Mucosa of descending colon (tissue), 3 donors: Measurements from ENCODE around the gene SHISA5. TPM values are rescaled to one million over a fixed set of nuclear protein-coding genes. Genes with fewer than 3 reads are reported as not detected.
"Not testable (repeated sequence)": the region's sequence is repeated elsewhere in the genome, so short reads cannot be mapped to it uniquely, and the experiment has no call there.

Source experiments
- ATAC-seq: fragments of 200-7000 bp; cut with Tn5 transposase; one replicate; pipeline ENCODE4 v1.9.1; 2020; ENCODE audit warnings: mild to moderate bottlenecking, moderate library complexity
- DNase-seq, 3 donors: peaks; one replicate each; pipeline ENCODE4 v3.0.0-alpha.2; 2020
- H3K36me3 ChIP-seq: fragments of 200-600 bp; one replicate; pipeline ENCODE4 v1.8.0; 2021; ENCODE audit warnings: low read depth, mild to moderate bottlenecking
- H3K4me1 ChIP-seq: fragments of 200-600 bp; one replicate; pipeline ENCODE4 v1.8.0; 2021; ENCODE audit warnings: low read depth, mild to moderate bottlenecking
- H3K4me3 ChIP-seq: fragments of 200-600 bp; one replicate; pipeline ENCODE4 v1.8.0; 2021; ENCODE audit warnings: mild to moderate bottlenecking
- H3K9me3 ChIP-seq: fragments of 200-600 bp; one replicate; pipeline ENCODE4 v1.8.0; 2021; ENCODE audit warnings: mild to moderate bottlenecking
- intact Hi-C, 2 donors: fragments of 100-400 bp; cut with DNase I in 1 of 2; cut with micrococcal nuclease in 1 of 2; formaldehyde crosslinking; loops; one replicate each; pipeline versions ENCODE4 v1.11.0 to v1.11.1; 2022; cut with DNase I, micrococcal nuclease
- total RNA-seq, 3 donors: library from RNA; stranded (reverse); fragmentation: NEBNext Ultra II Directional in 2 of 3; extraction: Animal tissue kit (Norgen Biotek cat#: 25700) in 2 of 3; gene quantifications; one replicate each; pipeline versions ENCODE4 v1.2.1 to v1.2.4, GENCODE V29; 2021 to 2023
- TF ChIP-seq, protein P1 (sequence below): fragments of 200-600 bp; IDR thresholded peaks from one replicate; pipeline ENCODE4 v1.8.0; 2022; ENCODE audit warnings: antibody characterized with exemption, mild to moderate bottlenecking
- donor health status: DM: no; HTN: no; CAD: no; lungs with moderate emphysema.
- donor health status: DM: no; HTN: no; CAD: no.
- donor health status: DM: no; HTN: yes; CAD: no.

The SHISA5 gene
- total RNA-seq, 3 donors from 2014 or later, result 106 to 120 (median 115) TPM

DNA sequence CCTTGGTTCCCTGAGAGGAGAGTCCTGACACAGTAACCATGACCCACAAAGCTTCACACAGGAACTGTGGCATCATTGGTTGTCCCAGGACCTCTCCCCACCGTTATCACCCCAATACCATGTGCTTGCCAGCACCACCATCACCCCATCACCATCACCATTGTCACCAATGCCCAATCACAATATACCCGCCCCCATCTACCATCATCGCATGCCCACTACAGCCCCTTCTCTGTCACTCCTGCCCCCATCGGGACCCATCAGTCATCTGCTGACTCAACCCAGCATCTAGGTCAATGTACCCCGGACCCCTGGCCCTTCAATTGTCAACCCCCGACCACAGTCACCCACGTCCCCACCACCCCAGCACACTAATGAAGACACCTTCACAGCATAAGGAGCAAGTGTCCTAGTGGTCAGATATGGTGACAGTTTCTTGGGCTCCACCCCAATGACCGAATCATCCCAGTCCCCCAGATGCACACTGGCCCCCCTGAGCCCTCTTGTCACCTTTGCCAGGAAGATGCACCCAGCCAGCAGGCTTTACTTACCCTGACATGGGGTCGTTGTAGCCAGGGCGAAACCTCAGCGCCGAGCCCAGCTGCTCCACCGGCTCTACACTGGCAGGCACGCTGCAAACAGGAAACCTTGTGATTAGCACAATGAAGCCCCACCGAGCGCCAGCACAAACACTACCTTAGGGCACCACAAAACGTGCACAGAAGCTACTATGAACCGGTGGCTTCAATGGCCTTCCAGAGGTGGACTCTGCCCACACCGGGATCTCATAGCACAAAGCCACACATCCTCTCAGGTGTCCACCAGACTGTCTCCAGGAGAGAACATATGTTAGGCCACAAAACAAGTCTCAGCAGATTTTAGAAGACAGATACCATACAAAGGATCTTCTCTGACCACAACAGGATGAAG lies 25.1 kb downstream of the SHISA5 start:
- H3K9me3 ChIP-seq, result no peaks in the 10 kb centered on the region
- ATAC-seq (peak; percentile 76), DNase-seq (peak in 1 of 3 donors; percentile 72)
- H3K4me1 ChIP-seq, result no peaks in the 10 kb centered on the region
- intact Hi-C loops, result no loop called here
- no peak overlapping the region for H3K4me3 ChIP-seq
- no peaks in the 10 kb centered on the region for H3K36me3 ChIP-seq
- TF ChIP-seq, protein P1, sequence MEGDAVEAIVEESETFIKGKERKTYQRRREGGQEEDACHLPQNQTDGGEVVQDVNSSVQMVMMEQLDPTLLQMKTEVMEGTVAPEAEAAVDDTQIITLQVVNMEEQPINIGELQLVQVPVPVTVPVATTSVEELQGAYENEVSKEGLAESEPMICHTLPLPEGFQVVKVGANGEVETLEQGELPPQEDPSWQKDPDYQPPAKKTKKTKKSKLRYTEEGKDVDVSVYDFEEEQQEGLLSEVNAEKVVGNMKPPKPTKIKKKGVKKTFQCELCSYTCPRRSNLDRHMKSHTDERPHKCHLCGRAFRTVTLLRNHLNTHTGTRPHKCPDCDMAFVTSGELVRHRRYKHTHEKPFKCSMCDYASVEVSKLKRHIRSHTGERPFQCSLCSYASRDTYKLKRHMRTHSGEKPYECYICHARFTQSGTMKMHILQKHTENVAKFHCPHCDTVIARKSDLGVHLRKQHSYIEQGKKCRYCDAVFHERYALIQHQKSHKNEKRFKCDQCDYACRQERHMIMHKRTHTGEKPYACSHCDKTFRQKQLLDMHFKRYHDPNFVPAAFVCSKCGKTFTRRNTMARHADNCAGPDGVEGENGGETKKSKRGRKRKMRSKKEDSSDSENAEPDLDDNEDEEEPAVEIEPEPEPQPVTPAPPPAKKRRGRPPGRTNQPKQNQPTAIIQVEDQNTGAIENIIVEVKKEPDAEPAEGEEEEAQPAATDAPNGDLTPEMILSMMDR, result no peak

DNA sequence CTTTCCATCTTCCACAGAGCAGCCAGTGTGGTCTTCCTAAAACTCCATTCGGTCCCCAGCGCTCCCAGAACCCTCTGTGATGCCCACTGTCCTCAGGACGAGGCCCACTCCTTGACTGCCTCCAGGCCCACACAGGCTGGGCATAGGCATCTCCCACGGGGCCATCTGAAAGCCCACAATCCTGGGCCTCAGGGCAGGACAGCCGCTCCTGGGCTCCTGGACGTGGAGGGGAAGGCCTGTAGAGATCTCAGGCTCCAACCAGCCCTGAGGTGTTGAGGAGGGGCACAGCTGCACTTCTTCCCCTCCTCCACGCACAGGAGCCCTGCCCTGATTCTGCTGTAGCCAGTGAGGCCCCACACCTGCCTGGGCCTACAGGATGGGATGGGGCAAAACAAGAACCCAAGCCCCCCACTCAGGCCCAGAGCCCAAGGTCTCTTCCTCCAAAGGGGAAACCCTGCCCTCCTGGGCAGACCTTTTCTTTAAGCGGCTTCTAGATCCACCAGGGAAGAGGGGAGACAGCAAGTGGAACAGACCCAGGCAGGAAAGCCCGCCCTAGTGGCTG lies 25.9 kb downstream of the SHISA5 start:
- no peak for ATAC-seq
- intact Hi-C loops, result no loop called here
- H3K9me3 ChIP-seq, result no peaks in the 10 kb centered on the region

DNA sequence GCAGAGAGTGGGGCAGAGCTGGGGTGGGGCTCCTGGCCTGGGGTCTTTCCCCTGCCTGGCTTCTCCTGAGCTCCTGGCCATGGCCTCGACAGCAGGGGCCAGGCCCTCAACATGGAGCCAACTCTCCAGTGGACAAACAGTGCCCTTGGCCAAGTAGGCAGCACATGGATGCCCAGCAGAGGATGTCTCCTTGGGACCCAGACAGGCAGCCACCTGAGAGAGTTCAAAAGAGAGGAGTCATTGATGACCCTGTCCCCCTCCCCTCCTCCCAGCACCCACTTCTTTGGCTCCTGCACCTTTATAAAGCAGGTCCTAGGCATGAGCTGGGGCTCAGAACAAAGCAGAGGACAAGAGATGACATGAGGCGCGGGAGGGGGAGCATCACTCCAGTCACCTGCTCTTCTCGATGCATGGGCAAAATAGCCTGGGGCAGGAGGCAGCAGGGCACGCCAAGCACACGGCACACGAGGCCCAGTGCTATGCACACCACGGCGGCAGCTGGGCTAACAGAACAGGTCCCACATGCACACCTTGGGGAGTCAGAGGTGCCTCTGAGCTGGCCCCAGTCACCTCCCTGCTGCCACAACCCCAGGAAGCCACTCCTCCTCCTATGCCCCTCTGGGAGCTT lies 27.4 kb downstream of the SHISA5 start:
- Histone ChIP-seq H3K9me3 (no peaks in the 10 kb centered on the region), H3K4me3 (no peak overlapping the region), H3K4me1 (peaks cover 15% of the 10 kb centered on the region), H3K36me3 (no peaks in the 10 kb centered on the region)
- intact Hi-C loops, result no loop called here
- ATAC-seq (no peak), DNase-seq (no peak)
- TF ChIP-seq, protein P1, result no peak

More for the DNA sequence above, 25.9 kb downstream of the SHISA5 start:
- TF ChIP-seq, protein P1, result no peak
- H3K4me1 ChIP-seq, result peaks cover 6% of the 10 kb centered on the region
- DNase-seq, result no peak
- no peaks in the 10 kb centered on the region for H3K36me3 ChIP-seq
- H3K4me3 ChIP-seq, result no peak overlapping the region

DNA sequence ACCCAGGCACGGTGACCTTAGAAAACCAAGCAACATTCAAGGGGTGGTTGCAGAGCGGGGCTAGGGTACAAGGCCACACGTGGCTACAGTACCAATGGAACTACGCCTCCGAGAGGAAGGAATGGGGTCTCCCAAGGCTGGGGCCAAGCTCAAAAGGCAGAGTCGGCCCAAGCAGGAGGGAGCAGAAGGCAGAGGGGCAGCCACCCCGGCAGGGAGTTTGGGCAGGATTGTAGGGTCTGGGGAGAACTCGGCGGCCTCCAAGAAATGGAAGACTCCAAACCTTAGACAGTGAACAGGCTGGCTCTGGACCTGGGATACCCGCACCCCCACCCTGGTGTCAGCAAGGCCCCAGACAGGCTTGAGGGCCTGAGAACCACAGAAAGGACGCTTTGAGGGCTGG lies 28.8 kb downstream of the SHISA5 start:
- Histone ChIP-seq H3K36me3 (no peaks in the 10 kb centered on the region), H3K4me1 (peaks cover 23% of the 10 kb centered on the region), H3K4me3 (no peak overlapping the region), H3K9me3 (no peaks in the 10 kb centered on the region)
- intact Hi-C loops, result no loop called here
- TF ChIP-seq, protein P1, result no peak
- ATAC-seq (no peak), DNase-seq (no peak)

DNA sequence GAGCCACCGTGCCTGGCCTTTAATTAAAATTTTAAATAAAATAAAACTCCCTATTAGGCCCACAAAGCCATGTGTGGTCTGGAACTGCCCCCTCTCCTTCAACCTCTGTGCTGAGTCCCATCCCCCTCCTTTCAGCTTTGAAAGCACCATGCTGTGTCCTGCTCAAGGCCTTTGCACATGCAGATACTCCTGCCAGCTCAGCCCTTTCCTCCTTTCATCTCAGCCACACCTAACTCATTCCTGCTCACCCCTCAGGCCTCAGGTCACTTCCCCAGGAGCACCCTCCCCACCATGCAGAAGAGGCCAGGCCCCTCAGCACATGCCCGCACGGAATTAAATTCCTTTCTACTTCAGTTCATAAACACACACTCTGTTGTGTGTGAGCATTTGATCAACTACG lies 29.4 kb downstream of the SHISA5 start:
- TF ChIP-seq, protein P1, result no peak
- H3K36me3 ChIP-seq, result no peaks in the 10 kb centered on the region
- ATAC-seq (no peak), DNase-seq (no peak)
- peaks cover 23% of the 10 kb centered on the region for H3K4me1 ChIP-seq
- H3K4me3 ChIP-seq, result no peak overlapping the region
- intact Hi-C loops, result no loop called here
- no peaks in the 10 kb centered on the region for H3K9me3 ChIP-seq

DNA sequence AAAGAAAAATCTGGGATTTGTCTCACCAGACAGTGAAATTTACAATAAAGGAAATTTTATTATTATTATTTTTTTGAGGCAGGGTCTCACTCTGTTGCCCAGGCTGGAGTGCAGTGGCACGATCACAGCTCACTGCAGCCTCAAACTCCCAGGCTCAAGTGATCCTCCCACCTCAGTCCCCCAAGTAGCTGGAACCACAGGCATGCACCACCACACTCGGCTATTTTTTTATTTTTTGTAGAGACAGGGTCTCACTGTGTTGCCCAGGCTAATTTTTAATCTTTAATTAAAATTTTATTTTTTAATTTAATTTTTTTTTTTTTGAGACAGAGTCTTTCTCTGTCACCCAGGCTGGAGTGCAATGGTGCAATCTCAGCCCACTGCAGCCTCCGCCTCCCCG lies 29.9 kb downstream of the SHISA5 start:
- H3K36me3 ChIP-seq, H3K4me3 ChIP-seq, H3K9me3 ChIP-seq, intact Hi-C loops, ATAC-seq, DNase-seq: not testable (repeated sequence)
- peaks cover 29% of the 10 kb centered on the region for H3K4me1 ChIP-seq
